ENCODE measurements around the gene THAP4. TPM values are rescaled to one million over a fixed set of nuclear protein-coding genes. Genes with fewer than 3 reads are reported as not detected.
A peak's percentile ranks its signal among the peaks of the same experiment; 100 is the strongest.
"Not testable (repeated sequence)": the region's sequence is repeated elsewhere in the genome, so short reads cannot be mapped to it uniquely, and the experiment has no call there.

The THAP4 gene
- polyA plus RNA-seq, 4 donors = 35.4 to 101 (median 71.5) TPM

GRCh38 chr2:241579281-241579680, 57.7 kb downstream of the THAP4 start:
- Histone ChIP-seq H3K36me3 (ENCODE audit: control insufficient read depth in 3 of 3, insufficient read depth in 2 of 3, low read depth in 1 of 3, low read length in 3 of 3) (peaks cover 3 to 45% (median 10%) of the 10 kb centered on the region in 3 donors), H3K27me3 (ENCODE audit: control insufficient read depth in 3 of 3, insufficient read depth in 3 of 3, low read length in 3 of 3) (no peaks in the 10 kb centered on the region), H3K27ac (ENCODE audit: low read depth in 1 of 3, low read length in 2 of 3) (no peak overlapping the region), H3K4me3 (ENCODE audit: low read depth in 1 of 3, low read length in 3 of 3) (no peak overlapping the region), H3K4me1 (ENCODE audit: control insufficient read depth in 3 of 3, insufficient read depth in 2 of 3, low read depth in 1 of 3, low read length in 2 of 3) (no peaks in the 10 kb centered on the region), H3K9me3 (ENCODE audit: control insufficient read depth in 2 of 2, insufficient read depth in 1 of 2, low read depth in 1 of 2, low read length in 1 of 2) (peaks cover 0 to 30% of the 10 kb centered on the region in 2 donors)
- DNase-seq = no peak
- WGBS, 3 donors = 89 to 93% (median 90%) methylated on average over 7 of the region's 7 CpGs
- FAIRE-seq = no peak

GRCh38 chr2:241577413-241578122, 59.4 kb downstream of the THAP4 start:
- H3K4me3 ChIP-seq (ENCODE audit: low read depth in 1 of 3, low read length in 3 of 3) = no peak overlapping the region
- FAIRE-seq (no peak), DNase-seq (peak in 1 of 2 donors; percentile 21)
- H3K27ac ChIP-seq (ENCODE audit: low read depth in 1 of 3, low read length in 2 of 3) = no peak overlapping the region
- WGBS, 3 donors = 69 to 88% (median 83%) methylated on average over 9 of the region's 9 CpGs
- no peaks in the 10 kb centered on the region for H3K27me3 ChIP-seq (ENCODE audit: control insufficient read depth in 3 of 3, insufficient read depth in 3 of 3, low read length in 3 of 3)
- H3K9me3 ChIP-seq (ENCODE audit: control insufficient read depth in 2 of 2, insufficient read depth in 1 of 2, low read depth in 1 of 2, low read length in 1 of 2) = peaks cover 0 to 19% of the 10 kb centered on the region in 2 donors
- H3K4me1 ChIP-seq (ENCODE audit: control insufficient read depth in 3 of 3, insufficient read depth in 2 of 3, low read depth in 1 of 3, low read length in 2 of 3) = no peaks in the 10 kb centered on the region
- H3K36me3 ChIP-seq (ENCODE audit: control insufficient read depth in 3 of 3, insufficient read depth in 2 of 3, low read depth in 1 of 3, low read length in 3 of 3) = peaks cover 0 to 40% (median 0%) of the 10 kb centered on the region in 3 donors

GRCh38 chr2:241576293-241576654, 60.7 kb downstream of the THAP4 start:
- 88 to 92% (median 90%) methylated on average over 14 of the region's 14 CpGs for WGBS, 3 donors
- DNase-seq (no peak), FAIRE-seq (no peak)
- H3K27me3 ChIP-seq (ENCODE audit: control insufficient read depth in 3 of 3, insufficient read depth in 3 of 3, low read length in 3 of 3) = no peaks in the 10 kb centered on the region
- H3K27ac ChIP-seq (ENCODE audit: low read depth in 1 of 3, low read length in 2 of 3) = no peak overlapping the region
- H3K9me3 ChIP-seq (ENCODE audit: control insufficient read depth in 2 of 2, insufficient read depth in 1 of 2, low read depth in 1 of 2, low read length in 1 of 2) = peaks cover 0 to 14% of the 10 kb centered on the region in 2 donors
- H3K4me1 ChIP-seq (ENCODE audit: control insufficient read depth in 3 of 3, insufficient read depth in 2 of 3, low read depth in 1 of 3, low read length in 2 of 3) = no peaks in the 10 kb centered on the region
- H3K4me3 ChIP-seq (ENCODE audit: low read depth in 1 of 3, low read length in 3 of 3) = no peak overlapping the region
- H3K36me3 ChIP-seq (ENCODE audit: control insufficient read depth in 3 of 3, insufficient read depth in 2 of 3, low read depth in 1 of 3, low read length in 3 of 3) = peaks cover 0 to 47% (median 0%) of the 10 kb centered on the region in 3 donors

GRCh38 chr2:241575624-241576292, 61.2 kb downstream of the THAP4 start:
- FAIRE-seq = no peak
- Histone ChIP-seq H3K27ac (ENCODE audit: low read depth in 1 of 3, low read length in 2 of 3) (no peak overlapping the region), H3K4me3 (ENCODE audit: low read depth in 1 of 3, low read length in 3 of 3) (no peak overlapping the region), H3K9me3 (ENCODE audit: control insufficient read depth in 2 of 2, insufficient read depth in 1 of 2, low read depth in 1 of 2, low read length in 1 of 2) (peaks cover 0 to 9% of the 10 kb centered on the region in 2 donors), H3K36me3 (ENCODE audit: control insufficient read depth in 3 of 3, insufficient read depth in 2 of 3, low read depth in 1 of 3, low read length in 3 of 3) (peaks cover 0 to 46% (median 0%) of the 10 kb centered on the region in 3 donors), H3K27me3 (ENCODE audit: control insufficient read depth in 3 of 3, insufficient read depth in 3 of 3, low read length in 3 of 3) (no peaks in the 10 kb centered on the region), H3K4me1 (ENCODE audit: control insufficient read depth in 3 of 3, insufficient read depth in 2 of 3, low read depth in 1 of 3, low read length in 2 of 3) (no peaks in the 10 kb centered on the region)
- WGBS, 3 donors = 84 to 91% (median 84%) methylated on average over 5 of the region's 5 CpGs
- DNase-seq = no peak

GRCh38 chr2:241574911-241575623, 61.9 kb downstream of the THAP4 start:
- Histone ChIP-seq H3K27me3 (ENCODE audit: control insufficient read depth in 3 of 3, insufficient read depth in 3 of 3, low read length in 3 of 3) (no peaks in the 10 kb centered on the region), H3K4me3 (ENCODE audit: low read depth in 1 of 3, low read length in 3 of 3) (no peak overlapping the region), H3K27ac (ENCODE audit: low read depth in 1 of 3, low read length in 2 of 3) (no peak overlapping the region), H3K4me1 (ENCODE audit: control insufficient read depth in 3 of 3, insufficient read depth in 2 of 3, low read depth in 1 of 3, low read length in 2 of 3) (no peaks in the 10 kb centered on the region), H3K9me3 (ENCODE audit: control insufficient read depth in 2 of 2, insufficient read depth in 1 of 2, low read depth in 1 of 2, low read length in 1 of 2) (peaks cover 0 to 9% of the 10 kb centered on the region in 2 donors), H3K36me3 (ENCODE audit: control insufficient read depth in 3 of 3, insufficient read depth in 2 of 3, low read depth in 1 of 3, low read length in 3 of 3) (peaks cover 0 to 45% (median 0%) of the 10 kb centered on the region in 3 donors)
- DNase-seq (no peak), FAIRE-seq (no peak)
- 84 to 92% (median 91%) methylated on average over 7 of the region's 7 CpGs for WGBS, 3 donors

- FAIRE-seq (no peak), DNase-seq (no peak)
- Histone ChIP-seq H3K4me3 (ENCODE audit: low read depth in 1 of 3, low read length in 3 of 3) (no peak overlapping the region), H3K36me3 (ENCODE audit: control insufficient read depth in 3 of 3, insufficient read depth in 2 of 3, low read depth in 1 of 3, low read length in 3 of 3) (peaks cover 0 to 44% (median 0%) of the 10 kb centered on the region in 3 donors), H3K9me3 (ENCODE audit: control insufficient read depth in 2 of 2, insufficient read depth in 1 of 2, low read depth in 1 of 2, low read length in 1 of 2) (no peaks in the 10 kb centered on the region), H3K4me1 (ENCODE audit: control insufficient read depth in 3 of 3, insufficient read depth in 2 of 3, low read depth in 1 of 3, low read length in 2 of 3) (no peaks in the 10 kb centered on the region), H3K27ac (ENCODE audit: low read depth in 1 of 3, low read length in 2 of 3) (no peak overlapping the region), H3K27me3 (ENCODE audit: control insufficient read depth in 3 of 3, insufficient read depth in 3 of 3, low read length in 3 of 3) (no peaks in the 10 kb centered on the region)
- WGBS, 3 donors = 89 to 92% (median 89%) methylated on average over 12 of the region's 12 CpGs
Measured at GRCh38 chr2:241573741-241574140, 63.2 kb downstream of the THAP4 start.

GRCh38 chr2:241572915-241573651, 63.9 kb downstream of the THAP4 start:
- not testable (repeated sequence) for DNase-seq; H3K27ac ChIP-seq (ENCODE audit: low read depth in 1 of 3, low read length in 2 of 3); H3K9me3 ChIP-seq (ENCODE audit: control insufficient read depth in 2 of 2, insufficient read depth in 1 of 2, low read depth in 1 of 2, low read length in 1 of 2); FAIRE-seq; H3K27me3 ChIP-seq (ENCODE audit: control insufficient read depth in 3 of 3, insufficient read depth in 3 of 3, low read length in 3 of 3); H3K4me1 ChIP-seq (ENCODE audit: control insufficient read depth in 3 of 3, insufficient read depth in 2 of 3, low read depth in 1 of 3, low read length in 2 of 3); H3K4me3 ChIP-seq (ENCODE audit: low read depth in 1 of 3, low read length in 3 of 3)
- 92 to 95% (median 93%) methylated on average over 16 to 20 of the region's 20 CpGs for WGBS, 3 donors
- H3K36me3 ChIP-seq (ENCODE audit: control insufficient read depth in 3 of 3, insufficient read depth in 2 of 3, low read depth in 1 of 3, low read length in 3 of 3) = peaks cover 0 to 45% (median 0%) of the 10 kb centered on the region in 3 donors
